Measurements from ENCODE around the gene TMEM61. TPM values are rescaled to one million over a fixed set of nuclear protein-coding genes. Genes with fewer than 3 reads are reported as not detected.
"Not testable (repeated sequence)": the region's sequence is repeated elsewhere in the genome, so short reads cannot be mapped to it uniquely, and the experiment has no call there.

Gene TMEM61
- total RNA-seq, 4 donors from 2014 or later: 1.7 to 6.3 (median 4.1) TPM

DNA sequence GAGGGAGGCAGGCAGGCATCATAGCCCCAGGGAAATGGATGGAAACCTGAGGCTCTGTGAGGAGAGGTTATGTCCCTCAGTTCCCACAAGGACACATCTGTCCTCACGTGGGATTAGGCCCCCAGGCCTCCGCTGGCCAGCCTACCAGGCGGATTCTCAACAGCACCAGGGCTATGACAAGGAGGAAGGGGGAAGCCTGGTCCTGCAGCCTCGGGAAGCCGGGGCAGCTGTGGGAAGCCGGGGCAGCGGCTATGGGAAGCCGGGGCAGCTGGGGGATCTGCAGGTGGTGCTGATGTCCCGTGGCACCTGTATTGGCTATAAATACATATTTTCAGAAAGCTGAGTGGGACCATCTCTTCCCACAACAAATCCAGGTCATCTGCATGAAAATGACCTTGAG, 38.0 kb downstream of the TMEM61 start:
- DNase-seq (ENCODE audit: low spot score in 2 of 2): no peak
- WGBS: 96% methylated on average over 8 of the region's 9 CpGs

DNA sequence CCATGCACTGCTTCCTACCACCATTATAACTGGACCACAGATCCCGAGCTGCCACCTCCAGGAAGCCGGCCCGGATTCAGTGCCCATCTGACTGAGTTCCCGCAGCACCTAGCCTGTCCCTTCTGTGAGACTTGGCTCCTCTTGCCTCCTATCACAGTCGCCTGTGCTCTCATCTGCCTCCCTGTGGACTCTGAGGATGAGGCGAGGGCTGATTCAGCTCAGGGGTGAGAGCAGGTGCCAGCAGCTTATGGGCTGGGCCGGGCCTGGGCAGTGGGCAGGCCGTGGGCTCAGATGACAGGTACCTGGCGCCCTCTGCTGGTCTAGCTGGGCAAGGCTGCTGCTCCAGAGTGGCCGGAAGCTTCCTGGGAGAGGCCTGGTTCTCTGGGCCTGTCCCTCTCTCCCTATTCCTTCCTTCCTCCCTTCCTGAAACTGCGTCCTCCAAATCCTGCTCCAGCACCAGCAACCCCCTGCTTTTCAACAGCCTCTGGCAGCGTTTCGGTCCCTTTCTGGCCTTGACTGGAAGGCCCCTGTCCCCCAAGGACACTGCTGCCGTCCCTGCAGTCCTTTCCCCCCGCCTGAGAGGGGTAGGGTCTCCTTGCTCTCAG, 41.6 kb downstream of the TMEM61 start:
- H3K36me3 ChIP-seq: no peaks in the 10 kb centered on the region
- H3K27me3 ChIP-seq: peaks cover 4% of the 10 kb centered on the region
- no peaks in the 10 kb centered on the region for H3K4me1 ChIP-seq
- WGBS: 60% methylated on average over 12 of the region's 15 CpGs
- no peak overlapping the region for H3K27ac ChIP-seq
- no peak for TF ChIP-seq POLR2AphosphoS5 (IDR thresholded peaks at IDR 0.05)
- TF ChIP-seq, protein P1, sequence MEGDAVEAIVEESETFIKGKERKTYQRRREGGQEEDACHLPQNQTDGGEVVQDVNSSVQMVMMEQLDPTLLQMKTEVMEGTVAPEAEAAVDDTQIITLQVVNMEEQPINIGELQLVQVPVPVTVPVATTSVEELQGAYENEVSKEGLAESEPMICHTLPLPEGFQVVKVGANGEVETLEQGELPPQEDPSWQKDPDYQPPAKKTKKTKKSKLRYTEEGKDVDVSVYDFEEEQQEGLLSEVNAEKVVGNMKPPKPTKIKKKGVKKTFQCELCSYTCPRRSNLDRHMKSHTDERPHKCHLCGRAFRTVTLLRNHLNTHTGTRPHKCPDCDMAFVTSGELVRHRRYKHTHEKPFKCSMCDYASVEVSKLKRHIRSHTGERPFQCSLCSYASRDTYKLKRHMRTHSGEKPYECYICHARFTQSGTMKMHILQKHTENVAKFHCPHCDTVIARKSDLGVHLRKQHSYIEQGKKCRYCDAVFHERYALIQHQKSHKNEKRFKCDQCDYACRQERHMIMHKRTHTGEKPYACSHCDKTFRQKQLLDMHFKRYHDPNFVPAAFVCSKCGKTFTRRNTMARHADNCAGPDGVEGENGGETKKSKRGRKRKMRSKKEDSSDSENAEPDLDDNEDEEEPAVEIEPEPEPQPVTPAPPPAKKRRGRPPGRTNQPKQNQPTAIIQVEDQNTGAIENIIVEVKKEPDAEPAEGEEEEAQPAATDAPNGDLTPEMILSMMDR (IDR thresholded peaks at IDR 0.05): peak; percentile 67 to 91
- peak in 1 of 2 donors; percentile 87 for DNase-seq (ENCODE audit: low spot score in 2 of 2)
- no peak overlapping the region for H3K4me3 ChIP-seq
- H3K9me3 ChIP-seq: no peaks in the 10 kb centered on the region

More for the DNA sequence above, 38.0 kb downstream of the TMEM61 start:
- no peak overlapping the region for H3K27ac ChIP-seq
- no peaks in the 10 kb centered on the region for H3K4me1 ChIP-seq
- no peaks in the 10 kb centered on the region for H3K9me3 ChIP-seq
- no peaks in the 10 kb centered on the region for H3K36me3 ChIP-seq
- peaks cover 9% of the 10 kb centered on the region for H3K27me3 ChIP-seq
- H3K4me3 ChIP-seq: no peak overlapping the region
- TF ChIP-seq POLR2A (IDR thresholded peaks at IDR 0.05): no peak
- no peak for TF ChIP-seq EP300 (IDR thresholded peaks at IDR 0.05)
- TF ChIP-seq, protein P1 (IDR thresholded peaks at IDR 0.05): no peak
- TF ChIP-seq POLR2AphosphoS5 (IDR thresholded peaks at IDR 0.05): no peak

DNA sequence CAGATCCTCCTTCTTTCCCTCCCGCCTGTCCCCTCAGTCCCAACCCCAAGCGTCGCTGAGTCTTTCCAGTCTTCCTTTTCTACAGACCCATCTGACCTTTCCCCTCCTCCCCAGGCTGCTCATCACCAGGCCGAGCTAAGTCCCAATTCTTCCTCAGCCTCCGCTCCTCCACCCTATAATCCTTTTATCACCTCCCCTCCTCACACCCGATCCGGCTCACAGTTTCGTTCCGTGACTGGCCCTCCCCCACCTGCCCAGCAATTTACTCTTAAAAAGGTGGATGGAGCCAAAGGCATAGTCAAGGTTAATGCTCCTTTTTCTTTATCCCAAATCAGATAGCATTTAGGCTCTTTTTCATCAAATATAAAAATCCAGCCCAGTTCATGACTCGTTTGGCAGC, 43.7 kb downstream of the TMEM61 start:
- H3K27ac ChIP-seq; H3K36me3 ChIP-seq; H3K9me3 ChIP-seq; H3K4me1 ChIP-seq; H3K4me3 ChIP-seq; DNase-seq (ENCODE audit: low spot score in 2 of 2); H3K27me3 ChIP-seq: not testable (repeated sequence)
- WGBS: 85% methylated on average over 10 of the region's 10 CpGs

DNA sequence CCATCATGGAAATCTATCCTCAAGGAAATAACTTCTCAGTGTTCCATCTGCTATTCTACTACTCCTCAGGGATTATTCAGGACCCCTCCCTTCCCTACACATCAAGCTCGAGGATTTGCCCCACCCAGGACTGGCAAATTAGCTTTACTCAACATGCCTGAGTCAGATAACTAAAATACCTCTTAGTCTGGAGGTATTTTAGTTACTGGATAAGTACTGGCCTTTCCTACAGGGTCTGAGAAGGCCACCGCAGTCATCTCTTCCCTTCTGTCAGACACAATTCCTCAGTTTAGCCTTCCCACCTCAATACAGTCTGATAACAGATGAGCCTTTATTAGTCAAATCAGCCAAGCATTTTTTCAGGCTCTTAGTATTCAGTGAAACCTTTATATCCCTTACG, 46.3 kb downstream of the TMEM61 start:
- 67% methylated on average over 3 of the region's 3 CpGs for WGBS
- not testable (repeated sequence) for H3K4me1 ChIP-seq; H3K36me3 ChIP-seq; DNase-seq (ENCODE audit: low spot score in 2 of 2); H3K9me3 ChIP-seq; H3K27ac ChIP-seq; H3K4me3 ChIP-seq; H3K27me3 ChIP-seq

DNA sequence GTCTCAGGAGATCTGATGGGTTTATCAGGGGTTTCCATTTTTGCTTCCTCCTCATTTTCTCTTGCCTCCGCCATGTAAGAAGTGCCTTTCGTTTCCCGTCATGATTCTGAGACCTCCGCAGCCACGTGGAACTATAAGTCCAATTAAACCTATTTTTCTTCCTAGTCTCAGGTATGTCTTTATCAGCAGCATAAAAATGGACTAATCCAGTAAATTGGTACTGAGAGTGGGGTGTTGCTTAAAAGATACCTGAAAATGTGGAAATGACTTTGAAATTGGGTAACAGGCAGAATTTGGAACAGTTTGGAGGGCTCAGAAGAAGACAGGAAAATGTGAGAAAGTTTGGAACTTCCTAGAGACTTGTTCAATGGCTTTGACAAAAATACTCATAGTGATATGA, 50.7 kb downstream of the TMEM61 start:
- H3K36me3 ChIP-seq; H3K27ac ChIP-seq; H3K9me3 ChIP-seq; H3K4me1 ChIP-seq; DNase-seq (ENCODE audit: low spot score in 2 of 2); H3K4me3 ChIP-seq: not testable (repeated sequence)
- 98% methylated on average over 5 of the region's 5 CpGs for WGBS
- H3K27me3 ChIP-seq: peaks cover 25% of the 10 kb centered on the region

DNA sequence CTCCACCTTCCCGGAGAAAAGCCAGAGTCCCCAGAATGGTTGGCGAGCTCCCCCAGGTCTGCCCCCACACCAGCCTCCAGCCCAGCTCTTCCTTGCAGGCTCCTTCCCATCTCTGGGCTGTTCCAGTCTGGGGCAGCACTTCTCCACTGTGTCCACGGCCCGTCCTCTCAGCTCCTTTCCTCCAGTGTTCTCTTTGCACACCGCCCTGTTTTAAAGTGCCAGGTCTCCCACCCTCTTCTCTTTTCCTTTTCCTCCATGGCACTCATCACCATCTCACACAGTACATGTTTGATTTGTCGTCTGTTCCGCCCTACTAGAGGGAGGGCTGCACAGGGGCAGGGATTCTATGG, 52.8 kb downstream of the TMEM61 start:
- peaks cover 37% of the 10 kb centered on the region for H3K27me3 ChIP-seq
- TF ChIP-seq POLR2AphosphoS5 (IDR thresholded peaks at IDR 0.05): no peak
- TF ChIP-seq, protein P1 (IDR thresholded peaks at IDR 0.05): no peak
- no peak for TF ChIP-seq EP300 (IDR thresholded peaks at IDR 0.05)
- TF ChIP-seq POLR2A (IDR thresholded peaks at IDR 0.05): no peak
- H3K36me3 ChIP-seq: no peaks in the 10 kb centered on the region
- no peak overlapping the region for H3K4me3 ChIP-seq
- H3K4me1 ChIP-seq: no peaks in the 10 kb centered on the region
- H3K9me3 ChIP-seq: no peaks in the 10 kb centered on the region
- H3K27ac ChIP-seq: no peak overlapping the region
- DNase-seq (ENCODE audit: low spot score in 2 of 2): no peak
- 85% methylated on average over 7 of the region's 7 CpGs for WGBS

DNA sequence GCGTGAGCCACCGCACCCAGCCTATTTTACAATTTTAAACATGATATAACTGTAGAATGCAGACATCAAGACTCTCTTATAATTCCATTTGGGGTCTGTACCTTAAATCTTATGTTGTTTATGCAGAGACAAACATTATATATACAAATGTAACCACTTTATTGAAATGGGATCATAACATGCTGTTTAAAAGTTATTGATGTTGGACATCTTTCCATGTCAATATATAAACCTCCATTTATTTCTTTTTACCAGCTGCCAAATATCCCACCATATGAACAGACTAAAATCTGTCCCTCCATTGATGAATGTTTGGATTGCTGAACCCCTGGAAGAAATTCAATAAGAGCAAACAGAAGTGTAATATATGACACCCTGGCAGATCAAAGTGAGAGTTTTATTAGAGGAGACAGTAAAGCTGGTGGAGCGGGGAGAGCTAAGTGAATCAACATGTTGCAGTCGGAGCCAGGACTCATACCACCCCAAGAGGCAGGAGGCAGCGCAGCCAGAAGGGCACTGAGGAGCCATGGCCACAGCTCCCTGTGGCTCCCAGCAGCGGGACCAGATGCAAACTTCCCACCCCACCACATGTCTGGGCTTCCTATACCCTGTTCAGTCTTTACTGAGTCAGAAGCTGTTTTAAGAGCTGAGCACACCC, 54.2 kb downstream of the TMEM61 start:
- 76% methylated on average over 6 of the region's 6 CpGs for WGBS
- H3K27me3 ChIP-seq: peaks cover 49% of the 10 kb centered on the region

More for the DNA sequence above, 54.2 kb downstream of the TMEM61 start:
- Histone ChIP-seq H3K36me3 (no peaks in the 10 kb centered on the region), H3K27ac (no peak overlapping the region), H3K4me3 (no peak overlapping the region), H3K9me3 (no peaks in the 10 kb centered on the region), H3K4me1 (peaks cover 9% of the 10 kb centered on the region)
- TF ChIP-seq POLR2A (IDR thresholded peaks at IDR 0.05) (no peak), EP300 (IDR thresholded peaks at IDR 0.05) (no peak), POLR2AphosphoS5 (IDR thresholded peaks at IDR 0.05) (no peak)
- TF ChIP-seq, protein P1 (IDR thresholded peaks at IDR 0.05): no peak
- no peak for DNase-seq (ENCODE audit: low spot score in 2 of 2)
